Tibial nerve (tissue), 4 donors: ENCODE data around the gene PPCDC. TPM values are rescaled to one million over a fixed set of nuclear protein-coding genes. Genes with fewer than 3 reads are reported as not detected.

ENCODE experiments used
- DNase-seq, 2 donors: peaks; one replicate each; pipeline ENCODE4 v3.0.0-alpha.2; 2019; ENCODE audit warnings: low spot score in 2 of 2
- H3K27ac ChIP-seq, 4 donors: fragments of 200-600 bp; sonication (generic) in 3 of 4; one replicate each; pipeline ENCODE4 v1.5.1; 2017 to 2019; ENCODE audit warnings: mild to moderate bottlenecking in 1 of 4
- H3K27me3 ChIP-seq, 2 donors: fragments of 200-600 bp; sonication (generic) in 1 of 2; one replicate each; pipeline versions ENCODE4 v1.5.1 to v1.6.0; 2017 to 2019
- H3K36me3 ChIP-seq, 3 donors: fragments of 200-600 bp; sonication (generic); one replicate each; pipeline ENCODE4 v1.5.1; 2018 to 2019
- H3K4me1 ChIP-seq, 4 donors: fragments of 200-600 bp; sonication (generic) in 3 of 4; one replicate each; pipeline ENCODE4 v1.5.1; 2017 to 2019
- H3K4me3 ChIP-seq, 4 donors: fragments of 200-600 bp; sonication (generic) in 3 of 4; one replicate each; pipeline ENCODE4 v1.5.1; 2017 to 2019; ENCODE audit warnings: mild to moderate bottlenecking in 1 of 4, moderate library complexity in 1 of 4
- H3K9me3 ChIP-seq, 4 donors: fragments of 200-600 bp; sonication (generic) in 3 of 4; one replicate each; pipeline ENCODE4 v1.5.1; 2017 to 2019
- CTCF ChIP-seq, 5 experiments: fragments of 200-600 bp in 3 of 5; fragments of 450-650 bp in 2 of 5; sonication (generic) in 3 of 5; IDR thresholded peaks; one replicate each; pipeline ENCODE4 v1.5.1; 2016 to 2019; ENCODE audit warnings: antibody characterized with exemption in 5 of 5, mild to moderate bottlenecking in 3 of 5, moderate library complexity in 2 of 5
- EP300 ChIP-seq, 2 donors: sonication (generic); formaldehyde crosslinking; IDR thresholded peaks; one replicate each; pipeline ENCODE4 v1.6.1; 2017; ENCODE audit warnings: antibody characterized with exemption in 2 of 2, mild to moderate bottlenecking in 1 of 2
- POLR2A ChIP-seq, 2 donors: fragments of 450-650 bp; IDR thresholded peaks; one replicate each; pipeline ENCODE4 v1.6.1; 2017; ENCODE audit warnings: antibody characterized with exemption in 2 of 2, mild to moderate bottlenecking in 2 of 2, moderate library complexity in 2 of 2
- WGBS, 2 donors: methylation state at CpG; one replicate each; pipeline ENCODE4 v1.1.5; 2018; 5-methylcytosine and 5-hydroxymethylcytosine counted together
- total RNA-seq, 4 donors: library from RNA; depleted of rRNA; stranded (reverse); fragments of >200 nt; gene quantifications; one replicate each; pipeline ENCODE4 v1.1.0, GENCODE V29; 2016

The PPCDC gene
- total RNA-seq, 4 donors from 2014 or later = 19.8 to 42.5 (median 36.4) TPM

GRCh38 chr15:75028991-75029377 lies 5.6 kb downstream of the PPCDC start:
- TF ChIP-seq POLR2A (IDR thresholded peaks at IDR 0.05) = no peak
- no peak for TF ChIP-seq EP300 (IDR thresholded peaks at IDR 0.05)
- no peak for TF ChIP-seq CTCF (IDR thresholded peaks at IDR 0.05)
- no peak for DNase-seq
- H3K4me1 ChIP-seq = peaks cover 0 to 67% (median 31%) of the 10 kb centered on the region in 4 donors
- H3K9me3 ChIP-seq = no peaks in the 10 kb centered on the region
- 70 to 77% methylated on average over 4 of the region's 4 CpGs for WGBS, 2 donors
- peaks cover 0 to 7% (median 0%) of the 10 kb centered on the region in 3 donors for H3K36me3 ChIP-seq
- no peaks in the 10 kb centered on the region for H3K27me3 ChIP-seq
- peak overlapping the region; percentile 15 to 90 (median 68) for H3K27ac ChIP-seq
- no peak overlapping the region for H3K4me3 ChIP-seq

GRCh38 chr15:75029378-75030022 lies 6.1 kb downstream of the PPCDC start:
- WGBS, 2 donors = 1 to 3% methylated on average over 10 to 11 of the region's 12 CpGs
- Histone ChIP-seq H3K36me3 (peaks cover 0 to 10% (median 0%) of the 10 kb centered on the region in 3 donors), H3K4me1 (peaks cover 0 to 62% (median 26%) of the 10 kb centered on the region in 4 donors), H3K4me3 (peak overlapping the region; percentile 12 to 24 (median 20)), H3K9me3 (no peaks in the 10 kb centered on the region), H3K27ac (peak overlapping the region; percentile 64 to 90 (median 74)), H3K27me3 (no peaks in the 10 kb centered on the region)
- TF ChIP-seq EP300 (IDR thresholded peaks at IDR 0.05) (peak; percentile 63 to 76), POLR2A (IDR thresholded peaks at IDR 0.05) (no peak), CTCF (IDR thresholded peaks at IDR 0.05) (peak; percentile 91 to 99 (median 94))
- DNase-seq = peak; percentile 97 to 99

GRCh38 chr15:75030023-75030413 lies 6.6 kb downstream of the PPCDC start:
- TF ChIP-seq POLR2A (IDR thresholded peaks at IDR 0.05) = no peak
- no peak for TF ChIP-seq CTCF (IDR thresholded peaks at IDR 0.05)
- no peak for TF ChIP-seq EP300 (IDR thresholded peaks at IDR 0.05)
- WGBS, 2 donors = 5 to 11% methylated on average over 2 of the region's 2 CpGs
- peak overlapping the region in 2 of 4 donors; percentile 23 to 24 for H3K4me3 ChIP-seq
- no peaks in the 10 kb centered on the region for H3K9me3 ChIP-seq
- H3K4me1 ChIP-seq = peaks cover 0 to 57% (median 24%) of the 10 kb centered on the region in 4 donors
- peaks cover 0 to 12% (median 0%) of the 10 kb centered on the region in 3 donors for H3K36me3 ChIP-seq
- H3K27me3 ChIP-seq = no peaks in the 10 kb centered on the region
- DNase-seq = peak in 1 of 2 donors; percentile 20
- H3K27ac ChIP-seq = peak overlapping the region; percentile 64 to 80 (median 74)

- Histone ChIP-seq H3K4me3 (no peak overlapping the region), H3K36me3 (peaks cover 0 to 12% (median 0%) of the 10 kb centered on the region in 3 donors), H3K27me3 (no peaks in the 10 kb centered on the region), H3K27ac (peak overlapping the region; percentile 64 to 80 (median 74)), H3K9me3 (no peaks in the 10 kb centered on the region), H3K4me1 (peaks cover 0 to 53% (median 24%) of the 10 kb centered on the region in 4 donors)
- TF ChIP-seq EP300 (IDR thresholded peaks at IDR 0.05) (no peak), CTCF (IDR thresholded peaks at IDR 0.05) (no peak), POLR2A (IDR thresholded peaks at IDR 0.05) (no peak)
- no peak for DNase-seq
- 84 to 91% methylated on average over 4 of the region's 4 CpGs for WGBS, 2 donors
These were observed 7.0 kb downstream of the PPCDC start for GRCh38 chr15:75030424-75030823.

- Histone ChIP-seq H3K4me1 (peaks cover 0 to 49% (median 24%) of the 10 kb centered on the region in 4 donors), H3K27me3 (no peaks in the 10 kb centered on the region), H3K4me3 (no peak overlapping the region), H3K36me3 (peaks cover 0 to 9% (median 0%) of the 10 kb centered on the region in 3 donors), H3K27ac (peak overlapping the region in 2 of 4 donors; percentile 35 to 80), H3K9me3 (no peaks in the 10 kb centered on the region)
- no peak for TF ChIP-seq CTCF (IDR thresholded peaks at IDR 0.05)
- TF ChIP-seq EP300 (IDR thresholded peaks at IDR 0.05) = no peak
- TF ChIP-seq POLR2A (IDR thresholded peaks at IDR 0.05) = no peak
- 51 to 59% methylated on average over 4 of the region's 4 CpGs for WGBS, 2 donors
- no peak for DNase-seq
These were observed 8.5 kb downstream of the PPCDC start for GRCh38 chr15:75031848-75032247.
